Muscle of back (tissue), 11 donors: ENCODE results near the gene DAB2IP. TPM values are rescaled to one million over a fixed set of nuclear protein-coding genes. Genes with fewer than 3 reads are reported as not detected.
A peak's percentile ranks its signal among the peaks of the same experiment; 100 is the strongest.
"Not testable (repeated sequence)": the region's sequence is repeated elsewhere in the genome, so short reads cannot be mapped to it uniquely, and the experiment has no call there.

ENCODE experiments used
- DNase-seq, 3 donors: peaks; one replicate each; pipeline versions ENCODE4 v3.0.0 to v3.0.0-alpha.2; 2013
- polyA plus RNA-seq, 10 donors: library from polyadenylated mRNA; unstranded; fragments of 120-200 nt; gene quantifications; one replicate each; pipeline ENCODE4 v1.2.1, GENCODE V29; 2013; ENCODE audit not compliant: insufficient read length in 10 of 10

The DAB2IP gene
- polyA plus RNA-seq, 10 donors: 31.1 to 42.6 (median 36.5) TPM

- DNase-seq: no peak
Observed at GRCh38 chr9:121788686-121789366, 137.4 kb downstream of the DAB2IP start.

- DNase-seq: no peak
Observed at GRCh38 chr9:121790841-121791240, 139.4 kb downstream of the DAB2IP start.

DNA sequence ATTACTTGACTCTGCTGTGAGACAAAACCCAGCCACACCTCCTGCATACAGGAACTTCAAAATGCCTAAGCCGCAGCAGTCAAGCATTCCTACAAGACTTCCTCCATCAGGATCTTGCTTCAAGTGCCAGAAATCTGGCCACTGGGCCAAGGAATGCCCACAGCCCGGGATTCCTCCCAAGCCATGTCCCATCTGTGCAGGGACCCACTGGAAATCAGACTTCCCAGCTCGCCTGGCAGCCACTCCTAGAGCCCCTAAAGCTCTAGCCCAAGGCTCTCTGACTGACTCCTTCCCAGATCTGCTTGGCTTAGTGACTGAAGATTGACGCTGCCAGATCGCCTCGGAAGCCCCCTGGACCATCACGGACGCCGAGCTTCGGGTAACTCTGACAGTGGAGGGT lies 141.0 kb downstream of the DAB2IP start:
- not testable (repeated sequence) for DNase-seq

- not testable (repeated sequence) for DNase-seq
Observed at GRCh38 chr9:121794334-121794733, 142.9 kb downstream of the DAB2IP start.

DNA sequence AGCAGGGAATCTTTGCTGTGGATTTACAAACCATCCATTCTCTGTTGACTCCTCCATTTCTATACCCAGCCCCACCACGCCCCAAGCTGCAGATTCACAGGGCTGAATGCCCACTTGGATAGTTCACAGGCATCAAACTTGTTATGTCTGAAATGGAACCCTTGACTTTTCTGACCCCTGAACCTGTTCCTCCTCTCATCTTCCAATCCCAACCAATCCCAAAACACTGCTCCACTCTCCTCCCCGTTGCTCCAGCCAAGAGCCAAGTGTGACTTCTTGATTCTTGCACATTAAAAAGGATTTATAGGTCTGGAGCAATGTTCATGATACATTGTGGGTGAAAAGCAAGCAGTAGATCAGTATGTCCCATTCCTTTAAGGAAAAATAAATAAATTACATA lies 145.6 kb downstream of the DAB2IP start:
- DNase-seq: no peak

DNA sequence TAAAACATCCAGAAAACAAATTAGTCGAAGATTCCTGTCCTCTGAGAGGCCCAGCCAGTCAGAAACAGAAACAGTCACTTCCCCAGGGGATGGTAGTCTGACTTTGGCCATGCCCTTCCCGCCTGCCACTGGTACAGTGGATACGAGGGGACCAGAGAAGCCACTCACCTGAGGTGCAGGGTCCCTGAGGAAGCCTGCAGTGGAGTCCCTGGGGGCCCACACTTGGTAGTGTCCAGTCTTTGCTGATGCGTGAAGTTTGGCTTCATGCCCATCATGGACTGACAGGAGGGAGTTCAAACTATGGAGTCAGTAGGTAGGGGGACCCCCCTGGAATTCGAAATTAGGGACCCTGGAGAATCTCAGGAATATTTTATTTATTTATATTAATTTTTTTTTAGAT lies 147.5 kb downstream of the DAB2IP start:
- no peak for DNase-seq

GRCh38 chr9:121800376-121800775 lies 148.9 kb downstream of the DAB2IP start:
- DNase-seq: no peak

- DNase-seq: no peak
Observed at GRCh38 chr9:121801579-121801978, 150.1 kb downstream of the DAB2IP start.

- DNase-seq: no peak
Observed at GRCh38 chr9:121802753-121803152, 151.3 kb downstream of the DAB2IP start.

DNA sequence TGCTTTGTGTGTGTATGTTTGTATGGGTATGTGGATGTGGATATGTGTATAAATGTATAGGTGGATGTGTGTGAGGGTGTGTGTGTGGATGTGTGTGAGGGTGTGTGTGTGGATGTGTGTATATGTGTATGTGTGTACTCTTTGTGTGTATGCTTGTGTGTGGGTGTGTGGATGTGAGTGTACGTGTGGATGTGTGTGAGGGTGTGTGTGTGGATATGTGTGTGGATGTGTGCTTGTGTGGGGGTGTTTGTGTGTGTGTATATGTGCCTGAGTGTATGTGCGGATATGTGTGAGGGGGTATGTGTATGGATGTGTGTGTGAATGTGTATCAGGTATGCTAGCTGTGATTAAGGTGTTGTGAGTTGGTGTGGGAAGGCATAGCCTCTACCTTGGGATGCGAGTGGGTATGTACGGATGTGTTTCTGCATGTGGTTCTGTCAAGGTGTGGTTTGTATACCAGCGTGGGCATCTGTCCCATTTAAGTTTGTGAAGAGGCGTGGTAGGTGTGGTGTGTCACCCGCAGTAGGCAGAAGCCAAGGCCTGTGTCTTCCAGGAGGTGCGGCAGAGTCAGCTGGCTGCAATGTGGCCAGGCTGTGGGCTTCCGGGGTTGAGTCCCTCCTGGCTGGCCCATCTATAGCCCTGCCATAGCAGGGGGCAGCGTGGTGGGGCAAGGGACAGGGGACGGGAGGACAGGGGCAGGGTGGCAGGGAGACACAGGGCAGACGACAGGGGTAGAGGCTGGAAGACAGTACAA lies 155.8 kb downstream of the DAB2IP start:
- no peak for DNase-seq

- DNase-seq: peak in 1 of 3 donors; percentile 69
Observed at GRCh38 chr9:121807823-121808278, 156.4 kb downstream of the DAB2IP start.

DNA sequence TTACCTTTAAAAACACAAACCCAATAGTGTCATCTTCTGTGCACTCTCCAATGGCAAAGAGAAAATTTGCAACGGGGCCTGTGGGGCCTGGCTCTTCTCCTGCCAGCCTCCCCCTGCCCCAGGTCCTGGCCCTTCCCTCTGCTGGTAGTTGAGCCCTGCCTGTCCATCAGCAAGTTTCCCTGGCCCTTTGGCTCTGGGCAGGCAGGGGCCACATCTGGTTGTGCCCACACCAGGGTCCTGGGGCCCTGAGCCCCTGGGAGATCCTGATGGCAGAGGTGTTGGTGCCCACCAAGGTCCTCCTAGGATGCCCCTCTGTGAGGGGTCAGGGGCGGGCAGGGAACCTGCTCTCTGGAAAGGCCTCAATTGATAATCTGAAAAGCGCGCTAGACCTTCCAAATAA lies 157.3 kb downstream of the DAB2IP start:
- DNase-seq: no peak

- DNase-seq: no peak
Observed at GRCh38 chr9:121809356-121810050, 158.1 kb downstream of the DAB2IP start.

DNA sequence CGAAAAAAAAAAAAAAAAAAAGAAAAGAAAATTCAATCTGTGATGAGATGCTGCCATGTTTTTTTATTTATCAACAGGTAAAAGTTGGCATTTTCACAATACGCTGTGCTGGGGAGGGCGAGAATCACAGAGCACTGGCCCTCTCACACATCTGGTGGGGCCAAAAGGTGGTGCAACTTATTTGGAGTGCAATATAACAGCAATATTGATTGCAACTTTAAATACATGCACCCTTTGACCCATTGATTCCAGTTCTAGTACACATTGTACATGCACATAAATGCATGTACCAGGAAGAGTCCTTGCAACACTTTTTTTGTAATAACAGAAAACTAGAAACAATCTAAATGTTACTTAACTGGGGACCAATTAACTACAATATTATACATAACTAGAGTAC lies 159.1 kb downstream of the DAB2IP start:
- no peak for DNase-seq

GRCh38 chr9:121811140-121811539 lies 159.7 kb downstream of the DAB2IP start:
- DNase-seq: no peak

DNA sequence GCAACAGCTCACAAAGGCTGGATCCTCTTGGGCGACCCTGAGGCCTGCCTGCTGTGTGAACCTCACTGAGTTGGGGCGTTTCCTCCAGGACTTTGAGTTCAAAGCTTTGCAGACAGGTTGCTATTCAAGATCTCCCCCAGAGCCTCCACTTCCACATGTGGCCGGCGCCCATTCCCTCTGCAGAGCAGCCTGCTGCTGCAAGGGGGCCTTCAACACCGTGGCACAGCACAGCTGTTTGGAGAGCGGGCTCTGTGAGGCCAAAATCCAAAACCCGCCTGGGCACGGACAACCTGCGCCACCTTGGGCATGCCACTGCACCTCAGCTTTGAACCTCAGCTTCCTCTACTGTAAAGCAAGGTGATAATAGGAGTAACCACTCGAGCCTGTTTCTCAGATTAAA lies 160.3 kb downstream of the DAB2IP start:
- no peak for DNase-seq

DNA sequence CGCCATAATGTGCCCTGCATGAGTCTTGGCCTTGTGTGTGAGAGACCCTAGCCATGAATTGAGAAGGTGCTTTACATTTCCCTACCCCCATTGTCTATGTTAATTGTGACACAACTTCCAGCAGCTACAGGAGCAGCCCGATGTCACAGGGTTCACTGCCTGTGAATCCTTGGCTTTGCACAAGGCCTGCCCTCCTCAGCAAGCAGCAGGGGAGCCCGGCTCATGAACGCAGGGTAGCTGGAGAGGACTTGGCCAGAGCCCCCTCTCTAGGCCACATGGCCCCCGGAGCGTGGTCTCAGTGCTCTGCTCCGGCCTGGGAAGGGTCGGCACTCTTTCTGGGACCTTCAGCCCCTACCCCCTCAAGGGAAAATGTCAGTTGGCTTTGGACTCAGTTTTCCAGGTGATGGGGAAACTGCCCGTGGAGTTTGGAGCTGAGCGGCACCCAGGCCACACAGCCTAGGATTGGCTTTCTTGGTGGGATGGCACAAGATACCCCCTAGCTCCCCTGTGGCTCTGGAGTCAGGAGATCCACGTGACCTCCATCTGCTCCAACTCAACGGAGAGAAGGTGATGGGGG lies 160.8 kb downstream of the DAB2IP start:
- no peak for DNase-seq

DNA sequence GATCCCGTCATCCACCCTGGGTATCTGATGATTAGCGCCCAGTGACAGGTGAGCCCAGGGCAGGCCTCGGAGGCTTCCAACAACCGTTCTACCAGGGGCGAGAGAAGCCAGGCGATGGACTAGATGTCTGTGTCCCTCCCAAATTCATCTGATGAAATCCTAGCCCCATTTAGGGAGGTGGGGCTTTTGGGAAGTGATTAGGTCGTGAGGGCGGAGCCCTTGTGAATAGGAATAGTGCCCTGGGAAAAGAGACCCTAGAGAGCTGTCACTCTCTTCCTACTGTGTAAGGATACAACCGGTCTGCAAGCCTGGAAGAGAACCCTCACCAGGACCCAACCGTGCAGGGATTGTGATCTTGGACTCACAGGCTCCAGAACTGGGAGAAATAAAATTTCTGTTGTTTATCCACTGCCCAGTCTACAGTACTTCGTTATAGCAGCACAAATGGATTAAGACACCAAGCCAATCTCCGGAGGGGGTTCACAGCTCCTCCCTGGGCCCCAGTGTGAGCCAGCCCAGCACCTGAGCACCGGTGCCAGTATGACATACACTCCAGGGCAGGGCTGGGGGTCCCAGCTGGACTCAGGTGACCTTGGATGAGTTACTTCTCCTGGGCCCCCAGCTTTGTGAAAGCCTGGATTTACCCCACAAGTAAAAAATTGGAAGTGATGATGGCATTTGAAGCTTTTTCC lies 162.2 kb downstream of the DAB2IP start:
- DNase-seq: no peak

GRCh38 chr9:121814594-121814993 lies 163.2 kb downstream of the DAB2IP start:
- DNase-seq: no peak

DNA sequence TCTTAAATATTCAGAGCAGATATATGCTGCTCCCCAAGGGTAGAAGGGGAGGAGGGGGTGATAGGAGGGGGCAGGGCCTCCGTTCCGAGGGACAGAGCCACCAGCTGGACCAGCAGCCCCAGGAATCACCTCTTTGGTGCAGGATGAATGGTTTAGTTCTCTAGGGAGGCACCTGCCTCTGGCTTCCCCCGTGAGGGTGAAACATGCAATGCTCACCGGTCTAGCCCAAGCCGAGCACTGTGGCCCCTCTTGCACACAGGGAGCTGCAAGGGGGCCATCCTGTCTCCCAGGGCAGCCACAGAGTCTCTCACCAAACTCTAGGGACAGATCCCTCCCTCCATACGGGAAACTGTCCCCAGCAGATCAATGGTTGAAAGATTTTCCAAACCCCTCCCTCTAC lies 163.7 kb downstream of the DAB2IP start:
- no peak for DNase-seq

- peak in 1 of 3 donors; percentile 28 for DNase-seq
Observed at GRCh38 chr9:121815546-121816448, 164.4 kb downstream of the DAB2IP start.
